GM12801 (cell line): Measurements from ENCODE around the gene CUL4A.

Source experiments
- CTCF ChIP-seq: IDR thresholded peaks from one replicate; pipeline ENCODE4 v1.5.1; 2011; ENCODE audit warnings: control low read depth; ENCODE audit not compliant: insufficient read length; ENCODE audit errors: extremely low read depth

The CUL4A gene

GRCh38 chr13:113211774-113212173 lies 2.4 kb downstream of the CUL4A start:
- TF ChIP-seq CTCF = no peak

GRCh38 chr13:113216254-113217048 lies 7.0 kb downstream of the CUL4A start:
- TF ChIP-seq CTCF = no peak

GRCh38 chr13:113218586-113218985 lies 9.2 kb downstream of the CUL4A start:
- no peak for TF ChIP-seq CTCF

GRCh38 chr13:113219256-113219940 lies 10.0 kb downstream of the CUL4A start:
- no peak for TF ChIP-seq CTCF

- TF ChIP-seq CTCF = no peak
Measured at GRCh38 chr13:113220141-113220598, 10.8 kb downstream of the CUL4A start.

- TF ChIP-seq CTCF = no peak
Measured at GRCh38 chr13:113220877-113221276, 11.5 kb downstream of the CUL4A start.

GRCh38 chr13:113223070-113223469 lies 13.7 kb downstream of the CUL4A start:
- TF ChIP-seq CTCF = no peak
